ENCODE measurements around the gene USP8. TPM values are rescaled to one million over a fixed set of nuclear protein-coding genes. Genes with fewer than 3 reads are reported as not detected.
"Not testable (repeated sequence)": the region's sequence is repeated elsewhere in the genome, so short reads cannot be mapped to it uniquely, and the experiment has no call there.

Gene USP8
- total and polyA plus RNA-seq, 8 donors = 11.1 to 36.4 (median 24.9) TPM

- H3K27ac ChIP-seq = no peak overlapping the region
- TF ChIP-seq, protein P1, sequence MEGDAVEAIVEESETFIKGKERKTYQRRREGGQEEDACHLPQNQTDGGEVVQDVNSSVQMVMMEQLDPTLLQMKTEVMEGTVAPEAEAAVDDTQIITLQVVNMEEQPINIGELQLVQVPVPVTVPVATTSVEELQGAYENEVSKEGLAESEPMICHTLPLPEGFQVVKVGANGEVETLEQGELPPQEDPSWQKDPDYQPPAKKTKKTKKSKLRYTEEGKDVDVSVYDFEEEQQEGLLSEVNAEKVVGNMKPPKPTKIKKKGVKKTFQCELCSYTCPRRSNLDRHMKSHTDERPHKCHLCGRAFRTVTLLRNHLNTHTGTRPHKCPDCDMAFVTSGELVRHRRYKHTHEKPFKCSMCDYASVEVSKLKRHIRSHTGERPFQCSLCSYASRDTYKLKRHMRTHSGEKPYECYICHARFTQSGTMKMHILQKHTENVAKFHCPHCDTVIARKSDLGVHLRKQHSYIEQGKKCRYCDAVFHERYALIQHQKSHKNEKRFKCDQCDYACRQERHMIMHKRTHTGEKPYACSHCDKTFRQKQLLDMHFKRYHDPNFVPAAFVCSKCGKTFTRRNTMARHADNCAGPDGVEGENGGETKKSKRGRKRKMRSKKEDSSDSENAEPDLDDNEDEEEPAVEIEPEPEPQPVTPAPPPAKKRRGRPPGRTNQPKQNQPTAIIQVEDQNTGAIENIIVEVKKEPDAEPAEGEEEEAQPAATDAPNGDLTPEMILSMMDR (IDR thresholded peaks at IDR 0.05) = no peak
- H3K27me3 ChIP-seq = no peaks in the 10 kb centered on the region
- FAIRE-seq (no peak), ATAC-seq (no peak), DNase-seq (no peak)
- intact Hi-C loops (cut with DNase I) = no loop called here
- no peak overlapping the region for H3K4me3 ChIP-seq
- WGBS, 2 donors = 94 to 95% methylated on average over 7 of the region's 7 CpGs
- peaks cover 0 to 29% (median 8%) of the 10 kb centered on the region in 3 donors for H3K36me3 ChIP-seq
- H3K4me1 ChIP-seq = no peaks in the 10 kb centered on the region
- H3K9me3 ChIP-seq = no peaks in the 10 kb centered on the region
Observed at GRCh38 chr15:50503144-50503543, 78.9 kb downstream of the USP8 start.

DNA sequence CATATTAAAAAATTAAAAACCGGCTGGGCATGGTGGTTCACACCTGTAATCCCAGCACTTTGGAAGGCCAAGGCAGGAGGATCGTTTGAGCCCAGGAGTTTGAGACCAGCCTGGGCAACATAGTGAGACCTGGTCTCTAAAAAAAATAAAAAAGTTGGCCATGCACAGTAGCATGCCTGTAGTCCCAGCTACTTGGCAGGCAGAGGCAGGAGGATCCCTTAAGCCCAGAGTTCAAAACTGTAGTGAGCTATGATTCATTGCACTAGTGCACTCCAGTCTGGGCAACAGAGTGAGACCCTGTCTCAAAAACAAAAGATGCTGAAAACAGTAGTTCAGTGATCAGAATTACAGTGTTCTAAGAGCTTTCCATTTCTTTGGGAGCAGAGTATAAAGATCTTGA lies 81.5 kb downstream of the USP8 start:
- FAIRE-seq = not testable (repeated sequence)
- WGBS, 2 donors = 77 to 84% methylated on average over 2 of the region's 2 CpGs

GRCh38 chr15:50506121-50506520 lies 81.9 kb downstream of the USP8 start:
- no peaks in the 10 kb centered on the region for H3K36me3 ChIP-seq
- no peaks in the 10 kb centered on the region for H3K4me1 ChIP-seq
- TF ChIP-seq, protein P1 (IDR thresholded peaks at IDR 0.05) = no peak
- DNase-seq = no peak
- 63 to 78% methylated on average over 8 of the region's 8 CpGs for WGBS, 2 donors
- no peak overlapping the region for H3K27ac ChIP-seq
- H3K27me3 ChIP-seq = no peaks in the 10 kb centered on the region
- no peak overlapping the region for H3K4me3 ChIP-seq
- intact Hi-C loops (cut with DNase I) = no loop called here
- no peak for FAIRE-seq
- H3K9me3 ChIP-seq = no peaks in the 10 kb centered on the region
- ATAC-seq = peak in 1 of 4 donors; percentile 41

More for the DNA sequence above, 81.5 kb downstream of the USP8 start:
- ATAC-seq; H3K27ac ChIP-seq; H3K36me3 ChIP-seq; H3K4me1 ChIP-seq; H3K4me3 ChIP-seq; H3K9me3 ChIP-seq; DNase-seq; intact Hi-C loops (cut with DNase I); H3K27me3 ChIP-seq: not testable (repeated sequence)

DNA sequence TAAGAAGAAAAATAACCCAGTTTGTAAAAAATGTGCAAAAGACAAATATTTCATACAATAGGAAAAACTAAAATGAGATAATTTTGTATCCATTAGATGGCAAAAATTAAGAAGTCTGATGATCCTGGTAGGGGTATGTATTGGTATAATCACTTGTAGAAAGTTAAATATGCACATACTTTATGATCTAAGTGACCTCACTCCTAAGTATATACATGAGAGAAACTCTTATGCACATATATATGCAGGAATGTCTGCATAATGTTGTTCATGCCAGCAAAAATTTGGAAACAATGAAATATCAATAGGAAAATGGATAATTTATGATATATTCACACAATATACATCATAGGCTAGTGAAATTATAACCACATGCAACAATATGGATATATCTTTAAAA lies 88.8 kb downstream of the USP8 start:
- no peaks in the 10 kb centered on the region for H3K9me3 ChIP-seq
- H3K4me3 ChIP-seq = no peak overlapping the region
- DNase-seq = no peak
- no peak for ATAC-seq
- intact Hi-C loops (cut with DNase I) = no loop called here
- no peaks in the 10 kb centered on the region for H3K27me3 ChIP-seq
- FAIRE-seq = no peak
- H3K4me1 ChIP-seq = no peaks in the 10 kb centered on the region
- no peaks in the 10 kb centered on the region for H3K36me3 ChIP-seq
- TF ChIP-seq, protein P1 (IDR thresholded peaks at IDR 0.05) = no peak
- no peak overlapping the region for H3K27ac ChIP-seq

DNA sequence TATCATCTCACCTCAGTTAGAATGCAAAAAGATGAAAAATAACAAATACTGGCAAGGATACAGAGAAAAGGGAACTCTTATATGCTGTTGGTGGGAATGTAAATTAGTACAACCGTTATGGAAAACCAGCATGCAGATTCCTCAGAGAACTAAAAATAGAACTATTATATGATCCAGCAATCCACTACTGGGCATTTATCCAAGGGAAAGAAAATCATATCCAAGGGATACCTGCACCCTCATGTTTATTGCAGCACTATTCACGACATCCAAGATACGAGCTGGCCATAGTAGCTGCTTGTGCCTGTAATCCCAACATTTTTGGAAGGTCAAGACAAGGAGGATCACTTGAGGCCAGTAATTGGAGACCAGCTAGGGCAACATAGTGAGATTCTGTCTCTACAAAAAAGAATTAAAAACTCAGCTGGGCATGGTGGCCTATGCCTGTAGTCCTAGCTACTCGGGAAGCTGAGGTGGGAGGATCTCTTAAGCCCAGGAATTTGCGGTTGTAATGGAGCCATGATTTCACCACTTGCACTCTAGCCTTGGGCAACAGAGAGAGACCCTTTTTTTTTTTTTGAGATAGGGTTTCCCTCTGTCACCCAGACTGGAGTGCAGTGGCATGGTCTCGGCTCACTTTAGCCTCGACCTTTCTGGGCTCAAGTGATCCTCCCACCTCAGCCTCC lies 95.7 kb downstream of the USP8 start:
- Histone ChIP-seq H3K9me3 (no peaks in the 10 kb centered on the region), H3K27me3 (no peaks in the 10 kb centered on the region), H3K27ac (no peak overlapping the region), H3K36me3 (no peaks in the 10 kb centered on the region), H3K4me1 (no peaks in the 10 kb centered on the region), H3K4me3 (no peak overlapping the region)
- intact Hi-C loops (cut with DNase I) = no loop called here
- WGBS, 2 donors = 82 to 87% methylated on average over 7 of the region's 7 CpGs
- TF ChIP-seq, protein P1 (IDR thresholded peaks at IDR 0.05) = no peak
- FAIRE-seq = no peak
- ATAC-seq = no peak
- DNase-seq = no peak

All from pancreas (tissue), 10 donors.